KMS-11 (cell line): ENCODE results near the gene SPRR3.

Experiments used
- H2AFZ ChIP-seq: fragments of 200-600 bp; sonication (generic); 2 replicates; pipeline ENCODE4 v1.6.1; 2016; ENCODE audit warnings: antibody characterized with exemption, mixed run types, low read depth
- H3K27ac ChIP-seq: fragments of 200-600 bp; sonication (generic); 2 replicates; pipeline ENCODE4 v1.6.1; 2016; ENCODE audit warnings: mild to moderate bottlenecking, mixed run types
- H3K27me3 ChIP-seq: fragments of 200-600 bp; sonication (generic); 2 replicates; pipeline ENCODE4 v1.6.1; 2017; ENCODE audit warnings: mild to moderate bottlenecking, low read depth, mixed run types, moderate library complexity; ENCODE audit not compliant: insufficient read depth
- H3K36me3 ChIP-seq: fragments of 200-600 bp; sonication (generic); 2 replicates; pipeline ENCODE4 v1.6.1; 2017; ENCODE audit warnings: mild to moderate bottlenecking, mixed run types; ENCODE audit not compliant: insufficient read depth
- H3K4me1 ChIP-seq: fragments of 200-600 bp; sonication (generic); 2 replicates; pipeline ENCODE4 v1.6.1; 2016; ENCODE audit warnings: mild to moderate bottlenecking, low read depth, mixed run types; ENCODE audit not compliant: poor library complexity, severe bottlenecking
- H3K4me2 ChIP-seq: fragments of 200-600 bp; sonication (generic); 2 replicates; pipeline ENCODE4 v1.7.0; 2016; ENCODE audit warnings: mild to moderate bottlenecking, mixed run types
- H3K4me3 ChIP-seq: fragments of 200-600 bp; sonication (generic); IDR thresholded peaks from 2 replicates; pipeline ENCODE4 v1.6.1; 2017; ENCODE audit warnings: low read depth, low read length, mixed read lengths; ENCODE audit not compliant: insufficient read depth
- H3K79me2 ChIP-seq: fragments of 200-600 bp; sonication (generic); 2 replicates; pipeline ENCODE4 v1.6.1; 2016; ENCODE audit warnings: low read depth, mixed run types; ENCODE audit not compliant: insufficient read depth
- H3K9ac ChIP-seq: fragments of 200-600 bp; sonication (generic); 2 replicates; pipeline ENCODE4 v1.6.1; 2016; ENCODE audit warnings: mild to moderate bottlenecking, mixed run types
- H4K20me1 ChIP-seq: fragments of 200-600 bp; sonication (generic); 2 replicates; pipeline ENCODE4 v1.6.1; 2016; ENCODE audit warnings: mild to moderate bottlenecking, mixed run types; ENCODE audit not compliant: insufficient read depth
- TF ChIP-seq, protein P1 (sequence below): fragments of 200-600 bp; sonication (generic); conservative IDR thresholded peaks from 2 replicates; pipeline ENCODE4 v1.6.1; 2017; ENCODE audit warnings: low read depth, mild to moderate bottlenecking, antibody characterized with exemption, low read length, moderate library complexity, mixed read lengths

The SPRR3 gene

DNA sequence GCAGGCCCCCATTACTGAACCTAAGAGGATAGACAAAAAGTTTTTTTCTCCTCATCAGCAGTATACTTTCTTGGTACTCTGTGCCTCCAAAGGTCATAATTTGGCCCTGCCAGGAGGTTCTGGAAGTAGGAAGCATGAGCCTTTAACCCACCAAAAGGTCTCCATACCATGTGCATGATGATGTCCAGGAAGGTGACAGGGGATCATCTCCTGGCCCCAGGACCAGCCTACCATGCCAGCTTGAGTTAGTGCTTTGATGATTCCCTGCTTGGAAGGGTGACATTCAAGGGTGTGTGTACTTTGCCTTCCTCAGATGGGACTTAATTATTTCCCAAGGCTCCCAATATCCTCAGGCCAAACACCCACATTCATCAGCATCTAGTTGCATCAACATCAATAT lies 23.9 kb upstream of the SPRR3 start:
- H4K20me1 ChIP-seq = no peaks in the 10 kb centered on the region
- no peak overlapping the region for H3K4me2 ChIP-seq
- TF ChIP-seq, protein P1, sequence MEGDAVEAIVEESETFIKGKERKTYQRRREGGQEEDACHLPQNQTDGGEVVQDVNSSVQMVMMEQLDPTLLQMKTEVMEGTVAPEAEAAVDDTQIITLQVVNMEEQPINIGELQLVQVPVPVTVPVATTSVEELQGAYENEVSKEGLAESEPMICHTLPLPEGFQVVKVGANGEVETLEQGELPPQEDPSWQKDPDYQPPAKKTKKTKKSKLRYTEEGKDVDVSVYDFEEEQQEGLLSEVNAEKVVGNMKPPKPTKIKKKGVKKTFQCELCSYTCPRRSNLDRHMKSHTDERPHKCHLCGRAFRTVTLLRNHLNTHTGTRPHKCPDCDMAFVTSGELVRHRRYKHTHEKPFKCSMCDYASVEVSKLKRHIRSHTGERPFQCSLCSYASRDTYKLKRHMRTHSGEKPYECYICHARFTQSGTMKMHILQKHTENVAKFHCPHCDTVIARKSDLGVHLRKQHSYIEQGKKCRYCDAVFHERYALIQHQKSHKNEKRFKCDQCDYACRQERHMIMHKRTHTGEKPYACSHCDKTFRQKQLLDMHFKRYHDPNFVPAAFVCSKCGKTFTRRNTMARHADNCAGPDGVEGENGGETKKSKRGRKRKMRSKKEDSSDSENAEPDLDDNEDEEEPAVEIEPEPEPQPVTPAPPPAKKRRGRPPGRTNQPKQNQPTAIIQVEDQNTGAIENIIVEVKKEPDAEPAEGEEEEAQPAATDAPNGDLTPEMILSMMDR = no peak
- no peaks in the 10 kb centered on the region for H3K36me3 ChIP-seq
- no peak overlapping the region for H3K4me3 ChIP-seq
- H3K27ac ChIP-seq = no peak overlapping the region
- H3K27me3 ChIP-seq = no peaks in the 10 kb centered on the region
- no peak overlapping the region for H2AFZ ChIP-seq
- H3K9ac ChIP-seq = no peak overlapping the region
- no peaks in the 10 kb centered on the region for H3K79me2 ChIP-seq
- H3K4me1 ChIP-seq = no peaks in the 10 kb centered on the region

DNA sequence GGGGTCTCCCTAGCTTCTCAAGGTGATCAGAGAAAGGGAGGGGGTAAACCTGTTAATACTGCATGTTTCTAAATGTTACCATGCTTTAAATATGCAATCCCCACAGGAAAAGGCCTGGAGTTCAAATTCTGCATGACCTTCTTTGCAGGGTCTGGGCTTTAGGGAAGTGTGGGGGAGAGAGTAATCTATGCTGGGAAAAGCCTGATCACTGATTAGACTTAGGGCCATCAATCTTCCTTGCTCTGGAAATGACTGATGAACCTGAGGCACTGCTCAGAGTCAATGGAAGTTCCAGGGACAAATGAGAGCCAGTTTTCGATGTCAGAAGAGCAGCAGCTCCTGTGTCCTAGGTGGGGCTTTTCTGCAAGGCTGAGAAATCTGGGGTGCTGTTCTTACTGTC lies 20.9 kb upstream of the SPRR3 start:
- Histone ChIP-seq H2AFZ (no peak overlapping the region), H3K79me2 (no peaks in the 10 kb centered on the region), H4K20me1 (no peaks in the 10 kb centered on the region), H3K4me1 (no peaks in the 10 kb centered on the region), H3K36me3 (no peaks in the 10 kb centered on the region), H3K4me2 (no peak overlapping the region), H3K27ac (no peak overlapping the region), H3K27me3 (no peaks in the 10 kb centered on the region), H3K4me3 (no peak overlapping the region), H3K9ac (no peak overlapping the region)
- TF ChIP-seq, protein P1 = no peak

DNA sequence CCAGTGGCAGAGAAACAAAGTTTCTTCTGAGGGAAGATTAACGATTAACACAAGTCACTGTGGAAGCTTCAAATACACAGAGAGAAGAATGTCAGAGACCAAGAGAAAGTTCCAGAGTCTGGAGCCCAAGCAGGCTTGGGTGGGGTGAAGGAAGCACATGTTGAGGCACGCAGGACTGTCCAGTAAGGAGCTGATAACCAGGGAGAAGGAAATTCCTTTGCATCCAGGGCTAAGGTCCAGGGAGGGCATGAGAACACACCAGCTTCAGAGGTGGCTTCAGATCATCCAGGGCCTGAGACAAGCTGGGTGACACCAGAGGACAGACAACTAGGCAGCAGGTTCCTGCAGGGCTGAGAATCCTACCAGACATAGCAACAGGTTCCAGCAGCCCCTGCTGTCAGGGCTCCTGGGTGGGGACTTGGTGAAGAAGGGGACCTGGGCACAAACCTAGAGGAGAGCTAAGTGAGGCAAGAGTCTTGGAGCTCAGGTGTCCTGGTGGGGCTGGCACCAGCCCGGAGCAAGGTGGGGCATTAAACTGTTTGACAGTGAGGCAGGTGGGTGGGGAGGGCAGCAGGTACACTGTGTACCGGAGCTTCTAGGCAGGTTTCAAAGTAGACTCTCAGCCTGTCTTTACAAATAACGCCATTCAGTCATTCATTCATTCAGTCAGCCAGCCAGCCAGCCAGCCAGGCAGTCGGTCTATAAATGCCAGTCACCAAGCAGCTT lies 20.2 kb upstream of the SPRR3 start:
- H3K4me1 ChIP-seq = no peaks in the 10 kb centered on the region
- H4K20me1 ChIP-seq = no peaks in the 10 kb centered on the region
- no peak overlapping the region for H3K4me3 ChIP-seq
- no peaks in the 10 kb centered on the region for H3K79me2 ChIP-seq
- H3K4me2 ChIP-seq = no peak overlapping the region
- TF ChIP-seq, protein P1 = no peak
- no peak overlapping the region for H3K27ac ChIP-seq
- H3K9ac ChIP-seq = no peak overlapping the region
- no peaks in the 10 kb centered on the region for H3K27me3 ChIP-seq
- no peaks in the 10 kb centered on the region for H3K36me3 ChIP-seq
- no peak overlapping the region for H2AFZ ChIP-seq

DNA sequence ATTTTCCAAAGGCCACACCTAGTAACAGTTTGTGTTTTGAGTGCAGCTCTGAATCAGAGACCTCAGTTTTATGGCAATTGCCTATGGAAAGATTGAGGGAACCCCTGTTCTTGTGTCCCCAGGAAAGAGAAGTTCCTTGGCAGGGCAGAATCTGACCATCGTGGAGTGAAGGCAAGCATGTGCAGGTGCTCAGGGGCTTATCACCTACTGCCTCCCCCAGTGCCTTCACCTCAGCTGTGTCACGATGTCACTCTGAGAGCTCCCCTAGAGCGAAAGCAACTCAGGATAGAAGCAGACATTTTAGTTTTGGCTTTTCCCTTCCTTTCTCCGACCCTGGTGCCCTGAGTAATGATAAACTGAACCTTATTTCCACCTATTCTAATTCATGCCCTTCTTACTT lies 19.5 kb upstream of the SPRR3 start:
- H3K27ac ChIP-seq = no peak overlapping the region
- H3K4me2 ChIP-seq = no peak overlapping the region

More for the DNA sequence above, 19.5 kb upstream of the SPRR3 start:
- Histone ChIP-seq H2AFZ (no peak overlapping the region), H3K36me3 (no peaks in the 10 kb centered on the region), H3K79me2 (no peaks in the 10 kb centered on the region), H4K20me1 (no peaks in the 10 kb centered on the region), H3K27me3 (no peaks in the 10 kb centered on the region), H3K9ac (no peak overlapping the region), H3K4me1 (no peaks in the 10 kb centered on the region), H3K4me3 (no peak overlapping the region)
- TF ChIP-seq, protein P1 = no peak
